Mucosa of stomach (tissue), 1 donor: Measurements from ENCODE around the gene ADCY3.

Experiments used
- H3K27me3 ChIP-seq: one replicate; pipeline ENCODE4 v1.7.0; 2013; ENCODE audit warnings: mild to moderate bottlenecking, low read length; ENCODE audit not compliant: control insufficient read depth, insufficient read depth
- H3K36me3 ChIP-seq: one replicate; pipeline ENCODE4 v1.7.0; 2013; ENCODE audit warnings: low read length; ENCODE audit not compliant: control insufficient read depth, insufficient read depth
- H3K4me1 ChIP-seq: one replicate; pipeline ENCODE4 v1.7.0; 2013; ENCODE audit warnings: mild to moderate bottlenecking, low read length; ENCODE audit not compliant: control insufficient read depth, insufficient read depth
- H3K4me3 ChIP-seq: one replicate; pipeline ENCODE4 v1.7.0; 2013; ENCODE audit warnings: low read length
- H3K9ac ChIP-seq: one replicate; pipeline ENCODE4 v1.7.0; 2013; ENCODE audit warnings: mild to moderate bottlenecking, low read length, moderate library complexity
- H3K9me3 ChIP-seq: one replicate; pipeline ENCODE4 v1.7.0; 2013; ENCODE audit warnings: mild to moderate bottlenecking, low read length, moderate library complexity; ENCODE audit not compliant: control insufficient read depth
- donor health status: Pancreatic carcinoma.

The ADCY3 gene

DNA sequence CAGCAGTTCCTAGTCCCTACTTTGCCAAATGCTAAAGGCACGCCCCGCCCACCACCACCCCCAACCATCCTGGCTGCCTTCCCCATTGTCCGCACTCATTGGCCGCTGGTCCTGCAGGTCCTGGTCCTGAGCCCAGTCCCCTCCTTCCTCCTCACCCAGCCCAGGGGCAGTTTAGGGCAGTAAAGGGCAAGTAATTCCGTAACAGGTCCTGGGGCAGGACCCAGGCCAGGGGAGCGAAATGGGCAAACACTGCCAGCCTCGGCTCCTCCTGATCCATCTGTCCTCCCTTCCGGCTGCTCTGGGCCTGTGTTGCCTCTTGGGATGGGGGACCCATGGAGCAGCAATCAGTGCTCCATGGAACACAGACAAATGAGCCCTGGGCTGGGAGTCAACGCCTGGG is 6.1 kb downstream of the ADCY3 start:
- Histone ChIP-seq H3K9me3 (no peaks in the 10 kb centered on the region), H3K4me1 (peaks cover 7% of the 10 kb centered on the region), H3K4me3 (no peak overlapping the region), H3K27me3 (peaks cover 8% of the 10 kb centered on the region), H3K9ac (no peak overlapping the region), H3K36me3 (no peaks in the 10 kb centered on the region)

DNA sequence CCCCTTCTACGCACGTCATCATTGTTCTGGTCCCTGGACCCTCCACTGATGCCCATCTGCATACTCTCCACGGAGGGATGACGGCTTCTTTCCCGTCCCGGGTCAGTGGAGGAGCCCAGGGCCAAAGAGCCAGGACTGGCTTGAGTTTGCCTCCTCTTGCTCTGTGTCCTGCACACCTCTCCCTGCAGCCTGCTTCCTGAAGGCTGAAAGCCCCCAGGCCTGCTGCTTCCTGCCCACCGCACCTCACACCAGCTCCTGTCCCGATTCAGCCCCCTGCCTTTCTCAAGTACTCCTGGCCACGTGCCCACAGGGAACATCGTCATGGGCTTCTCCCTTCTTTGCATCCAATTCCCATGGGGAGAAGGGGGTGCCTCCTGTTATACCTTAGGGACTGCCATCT is 7.1 kb downstream of the ADCY3 start:
- Histone ChIP-seq H3K4me1 (no peaks in the 10 kb centered on the region), H3K36me3 (no peaks in the 10 kb centered on the region), H3K9ac (no peak overlapping the region), H3K4me3 (no peak overlapping the region), H3K27me3 (peaks cover 6% of the 10 kb centered on the region), H3K9me3 (no peaks in the 10 kb centered on the region)

- peaks cover 2% of the 10 kb centered on the region for H3K27me3 ChIP-seq
- H3K36me3 ChIP-seq = no peaks in the 10 kb centered on the region
- no peak overlapping the region for H3K9ac ChIP-seq
- no peaks in the 10 kb centered on the region for H3K9me3 ChIP-seq
- no peaks in the 10 kb centered on the region for H3K4me1 ChIP-seq
- H3K4me3 ChIP-seq = no peak overlapping the region
Measured at GRCh38 chr2:24912523-24912922, 7.5 kb downstream of the ADCY3 start.

- Histone ChIP-seq H3K36me3 (no peaks in the 10 kb centered on the region), H3K4me1 (no peaks in the 10 kb centered on the region), H3K4me3 (no peak overlapping the region), H3K9me3 (no peaks in the 10 kb centered on the region), H3K27me3 (no peaks in the 10 kb centered on the region), H3K9ac (no peak overlapping the region)
Measured at GRCh38 chr2:24910245-24910644, 9.8 kb downstream of the ADCY3 start.

GRCh38 chr2:24909555-24910177 is 10.4 kb downstream of the ADCY3 start:
- H3K4me1 ChIP-seq = no peaks in the 10 kb centered on the region

DNA sequence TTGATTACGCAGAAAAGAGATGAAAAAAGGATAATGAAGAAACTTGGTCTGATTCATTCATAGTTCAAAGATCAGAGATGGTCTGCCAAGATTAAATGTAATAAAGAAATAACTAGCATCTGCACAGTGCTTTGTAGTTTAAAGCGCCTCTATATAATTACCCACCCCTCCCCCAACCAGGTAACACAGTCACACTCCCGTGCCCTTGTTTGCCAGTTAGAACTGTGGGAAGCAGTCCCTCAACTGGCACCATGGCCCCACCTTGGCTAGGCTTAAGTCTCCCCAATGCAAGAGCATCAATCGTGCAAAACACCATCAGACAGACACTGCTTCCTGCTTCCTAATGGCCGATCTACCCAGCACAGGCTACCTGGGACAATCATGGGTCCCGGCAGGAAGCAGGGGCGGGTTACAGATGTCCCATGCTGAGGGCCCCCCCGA is 11.6 kb downstream of the ADCY3 start:
- Histone ChIP-seq H3K9ac (no peak overlapping the region), H3K4me1 (no peaks in the 10 kb centered on the region), H3K9me3 (no peaks in the 10 kb centered on the region), H3K27me3 (no peaks in the 10 kb centered on the region), H3K4me3 (no peak overlapping the region), H3K36me3 (no peaks in the 10 kb centered on the region)

More at GRCh38 chr2:24909555-24910177, 10.4 kb downstream of the ADCY3 start:
- Histone ChIP-seq H3K27me3 (no peaks in the 10 kb centered on the region), H3K4me3 (no peak overlapping the region), H3K9ac (no peak overlapping the region), H3K9me3 (no peaks in the 10 kb centered on the region), H3K36me3 (no peaks in the 10 kb centered on the region)

DNA sequence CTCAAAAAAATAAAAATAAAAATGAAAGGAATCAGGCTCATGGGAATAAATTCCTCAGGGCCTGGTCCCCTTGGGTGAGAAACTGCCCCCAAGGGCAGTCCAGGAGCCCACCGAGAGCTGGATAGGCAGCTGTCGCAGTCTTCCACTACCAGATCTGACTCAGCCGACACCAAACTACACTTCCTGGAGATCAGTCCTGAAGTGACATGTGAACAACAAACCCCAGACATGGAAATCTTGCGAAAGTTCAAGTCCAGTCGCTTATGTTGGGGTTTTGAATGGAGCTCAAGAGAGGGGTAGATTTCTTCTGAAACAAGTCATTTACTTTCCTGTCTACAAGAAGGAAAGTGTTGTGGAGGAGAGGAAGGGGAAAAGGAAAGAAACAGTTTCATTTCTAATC is 12.9 kb downstream of the ADCY3 start:
- H3K27me3 ChIP-seq = no peaks in the 10 kb centered on the region
- no peaks in the 10 kb centered on the region for H3K4me1 ChIP-seq
- H3K36me3 ChIP-seq = no peaks in the 10 kb centered on the region
- no peaks in the 10 kb centered on the region for H3K9me3 ChIP-seq
- no peak overlapping the region for H3K9ac ChIP-seq
- no peak overlapping the region for H3K4me3 ChIP-seq

DNA sequence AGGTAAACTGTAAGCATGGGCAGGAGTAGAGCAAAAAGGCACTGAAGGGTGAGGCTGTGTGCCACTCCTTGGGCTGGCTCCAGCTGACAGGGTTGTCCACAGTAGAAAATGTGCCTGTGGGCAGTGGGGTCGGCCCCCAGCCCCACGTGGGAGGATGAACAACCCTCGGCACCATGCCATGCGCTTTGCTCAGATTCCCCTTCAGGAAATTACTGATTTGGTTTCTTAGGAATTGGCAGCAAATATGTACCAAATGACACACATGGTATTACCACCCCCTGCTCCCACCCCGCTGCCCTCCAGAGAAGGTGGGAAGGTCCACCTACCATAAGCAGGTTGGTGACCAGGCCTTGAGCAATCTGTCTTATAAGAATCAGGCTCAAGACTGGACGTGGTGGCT is 13.6 kb downstream of the ADCY3 start:
- H3K27me3 ChIP-seq = no peaks in the 10 kb centered on the region
- no peaks in the 10 kb centered on the region for H3K4me1 ChIP-seq
- H3K36me3 ChIP-seq = no peaks in the 10 kb centered on the region
- no peak overlapping the region for H3K9ac ChIP-seq
- no peaks in the 10 kb centered on the region for H3K9me3 ChIP-seq
- H3K4me3 ChIP-seq = no peak overlapping the region

GRCh38 chr2:24903161-24904103 is 16.6 kb downstream of the ADCY3 start:
- H3K9ac ChIP-seq = no peak overlapping the region
- H3K4me1 ChIP-seq = no peaks in the 10 kb centered on the region
- no peaks in the 10 kb centered on the region for H3K9me3 ChIP-seq
- no peaks in the 10 kb centered on the region for H3K36me3 ChIP-seq
- H3K4me3 ChIP-seq = no peak overlapping the region
- H3K27me3 ChIP-seq = no peaks in the 10 kb centered on the region

GRCh38 chr2:24899361-24899910 is 20.6 kb downstream of the ADCY3 start:
- H3K36me3 ChIP-seq = no peaks in the 10 kb centered on the region
- H3K9ac ChIP-seq = no peak overlapping the region
- no peaks in the 10 kb centered on the region for H3K9me3 ChIP-seq
- H3K27me3 ChIP-seq = no peaks in the 10 kb centered on the region
- H3K4me3 ChIP-seq = no peak overlapping the region
- no peaks in the 10 kb centered on the region for H3K4me1 ChIP-seq

DNA sequence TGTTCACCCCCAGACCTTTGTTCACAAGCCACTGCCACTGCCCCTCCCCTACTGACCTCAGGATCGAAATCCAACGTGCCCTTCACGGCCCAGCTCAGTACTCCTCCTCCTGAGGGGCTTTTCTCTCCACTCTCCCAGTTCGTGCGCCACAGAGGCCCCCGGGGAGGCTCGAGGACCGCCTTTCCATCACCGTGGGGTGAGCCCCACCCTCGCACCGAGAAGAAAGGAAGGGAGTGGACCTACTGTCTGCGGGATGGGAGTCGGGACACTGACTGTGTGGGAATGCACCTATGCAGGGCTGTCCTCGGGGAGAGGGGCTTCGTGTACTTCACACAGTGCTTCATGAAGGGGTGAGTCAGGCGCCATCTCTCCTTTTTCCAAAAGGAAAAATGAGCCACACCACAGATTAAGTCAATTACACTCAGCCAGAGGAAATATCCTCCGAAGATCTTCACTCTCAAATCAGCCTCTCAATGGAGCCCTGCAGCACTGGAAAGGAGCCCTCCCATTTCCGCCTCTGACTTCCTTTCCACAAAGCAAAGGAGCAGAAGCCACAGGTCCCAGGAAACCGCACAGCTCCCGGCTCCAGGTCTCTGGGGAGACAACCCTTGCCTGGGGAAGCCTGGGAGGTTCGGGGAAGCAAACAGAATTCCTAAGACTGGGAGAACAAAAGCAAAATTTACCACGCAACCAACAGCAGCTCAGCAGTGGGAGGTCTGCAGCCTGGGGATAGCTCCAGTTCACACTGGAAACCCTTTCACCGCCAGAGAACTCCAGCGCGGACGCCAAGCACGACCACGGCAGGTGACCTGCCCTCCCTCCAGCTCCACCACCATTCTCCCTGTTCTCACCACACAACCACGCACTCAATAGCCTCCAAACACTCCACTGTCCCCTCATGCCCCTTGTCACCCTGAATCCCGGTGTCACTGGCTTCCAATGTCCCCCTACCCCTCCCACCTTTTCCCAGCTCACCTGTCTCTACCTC is 21.6 kb downstream of the ADCY3 start:
- Histone ChIP-seq H3K9me3 (no peaks in the 10 kb centered on the region), H3K4me1 (no peaks in the 10 kb centered on the region), H3K4me3 (no peak overlapping the region), H3K27me3 (no peaks in the 10 kb centered on the region), H3K36me3 (no peaks in the 10 kb centered on the region), H3K9ac (no peak overlapping the region)
